GM18511 (cell line): Measurements from ENCODE around the gene SRSF1.
A peak's percentile ranks its signal among the peaks of the same experiment; 100 is the strongest.
"Not testable (repeated sequence)": the region's sequence is repeated elsewhere in the genome, so short reads cannot be mapped to it uniquely, and the experiment has no call there.

ENCODE experiments used
- ATAC-seq: cut with Tn5 transposase; IDR thresholded peaks from one replicate; pipeline ENCODE4 v1.9.1; 2021; ENCODE audit warnings: mild to moderate bottlenecking, moderate library complexity; ENCODE audit not compliant: unreplicated experiment

SRSF1 gene

GRCh38 chr17:57993471-57994365, 13.3 kb downstream of the SRSF1 start:
- no peak for ATAC-seq

- ATAC-seq, result no peak
Measured at GRCh38 chr17:57991537-57991936, 15.5 kb downstream of the SRSF1 start.

GRCh38 chr17:57990037-57990436, 17.0 kb downstream of the SRSF1 start:
- no peak for ATAC-seq

GRCh38 chr17:57988301-57989250, 18.5 kb downstream of the SRSF1 start:
- ATAC-seq, result peak; percentile 79

GRCh38 chr17:57987581-57988300, 19.3 kb downstream of the SRSF1 start, which contains the start of gene VEZF1:
VEZF1 (minus strand) TSS chr17:57988254; CDS start chr17:57988111, 143 bp downstream.
- peak; percentile 68 for ATAC-seq

- ATAC-seq, result no peak
Measured at GRCh38 chr17:57986841-57987580, 20.0 kb downstream of the SRSF1 start.

GRCh38 chr17:57985675-57985974, 21.4 kb downstream of the SRSF1 start:
- ATAC-seq, result no peak

- ATAC-seq, result no peak
Measured at GRCh38 chr17:57984936-57985674, 21.9 kb downstream of the SRSF1 start.

GRCh38 chr17:57984261-57984890, 22.7 kb downstream of the SRSF1 start:
- no peak for ATAC-seq

GRCh38 chr17:57983446-57983845, 23.6 kb downstream of the SRSF1 start:
- no peak for ATAC-seq

- no peak for ATAC-seq
Measured at GRCh38 chr17:57982452-57983170, 24.4 kb downstream of the SRSF1 start.

- no peak for ATAC-seq
Measured at GRCh38 chr17:57980522-57980921, 26.5 kb downstream of the SRSF1 start.

GRCh38 chr17:57979076-57979475, 28.0 kb downstream of the SRSF1 start:
- no peak for ATAC-seq

- ATAC-seq, result no peak
Measured at GRCh38 chr17:57976594-57976993, 30.5 kb downstream of the SRSF1 start.

- ATAC-seq, result no peak
Measured at GRCh38 chr17:57975044-57975443, 32.0 kb downstream of the SRSF1 start.

GRCh38 chr17:57974053-57974824, 32.8 kb downstream of the SRSF1 start:
- ATAC-seq, result not testable (repeated sequence)

GRCh38 chr17:57972151-57972550, 34.9 kb downstream of the SRSF1 start:
- no peak for ATAC-seq

- no peak for ATAC-seq
Measured at GRCh38 chr17:57971572-57971971, 35.5 kb downstream of the SRSF1 start.
